ENCODE results near the gene MXD3. TPM values are rescaled to one million over a fixed set of nuclear protein-coding genes. Genes with fewer than 3 reads are reported as not detected.
"Not testable (repeated sequence)": the region's sequence is repeated elsewhere in the genome, so short reads cannot be mapped to it uniquely, and the experiment has no call there.

Gene MXD3, protein sequence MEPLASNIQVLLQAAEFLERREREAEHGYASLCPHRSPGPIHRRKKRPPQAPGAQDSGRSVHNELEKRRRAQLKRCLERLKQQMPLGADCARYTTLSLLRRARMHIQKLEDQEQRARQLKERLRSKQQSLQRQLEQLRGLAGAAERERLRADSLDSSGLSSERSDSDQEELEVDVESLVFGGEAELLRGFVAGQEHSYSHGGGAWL
- 1 to 10 TPM in 3 of 4 donors, under 1 TPM in 1; 0.90 to 7.8 (median 3.5) TPM for total RNA-seq

DNA sequence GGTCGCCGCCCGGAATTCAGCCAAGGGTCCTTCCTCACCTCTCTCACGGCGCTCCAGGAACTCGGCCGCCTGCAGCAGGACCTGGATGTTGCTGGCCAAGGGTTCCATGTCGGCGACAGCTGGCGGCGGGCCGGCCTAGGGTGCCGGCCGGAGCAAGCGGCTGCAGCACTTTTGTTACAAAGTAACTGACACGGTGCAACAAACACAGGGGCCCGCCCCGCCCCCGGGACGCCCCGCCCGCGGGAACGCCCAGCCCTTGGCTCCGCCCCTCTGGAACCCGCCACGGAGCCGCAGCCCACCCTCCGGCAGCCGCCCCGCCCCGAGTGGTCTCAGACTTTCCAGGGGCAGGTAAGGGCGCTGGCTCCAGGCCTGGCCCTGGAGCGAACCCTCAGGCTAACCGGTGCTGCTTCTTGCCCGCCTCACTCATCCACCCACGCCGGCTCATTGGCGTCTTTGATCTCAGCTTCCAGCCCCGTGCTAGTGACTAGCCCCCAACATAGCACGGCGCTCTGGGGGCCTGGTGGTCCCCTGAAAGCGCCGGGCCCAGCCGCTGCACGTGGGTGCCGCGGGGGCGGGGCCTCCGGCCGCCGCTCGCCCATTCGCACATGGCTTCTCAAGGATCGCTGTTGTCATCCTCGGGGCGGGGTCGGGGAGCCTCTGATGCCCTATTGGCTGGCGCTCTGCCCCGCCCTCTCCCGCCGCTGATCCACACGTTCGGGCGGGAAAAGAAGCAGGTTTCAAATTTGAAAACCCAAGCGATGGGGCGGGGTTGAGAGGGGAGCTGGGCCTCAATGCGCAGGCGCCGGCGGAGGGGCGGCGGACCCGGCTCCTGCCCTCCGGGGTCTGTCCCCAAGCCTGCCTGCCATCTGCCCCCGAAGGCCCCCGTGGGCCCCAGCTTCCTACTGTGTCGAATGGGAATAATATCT, at the start of gene MXD3:
Gene MXD3, minus strand, starts transcription at position 176 of the 926 bp plus-strand sequence. Its CDS starts 68 bp downstream, at position 108.
- no peaks in the 10 kb centered on the region for H3K9me3 ChIP-seq
- H3K27ac ChIP-seq = peak within 1 kb of the TSS; percentile 58 to 83 (median 78)
- DNase-seq (peak; percentile 96 to 97), ATAC-seq (peak; percentile 85 to 90)
- H3K36me3 ChIP-seq = peaks cover 0 to 2% of the 10 kb centered on the region in 2 donors
- H3K27me3 ChIP-seq = no peaks in the 10 kb centered on the region
- peaks cover 27 to 28% of the 10 kb centered on the region in 2 donors for H3K4me1 ChIP-seq
- TF ChIP-seq, protein P1, sequence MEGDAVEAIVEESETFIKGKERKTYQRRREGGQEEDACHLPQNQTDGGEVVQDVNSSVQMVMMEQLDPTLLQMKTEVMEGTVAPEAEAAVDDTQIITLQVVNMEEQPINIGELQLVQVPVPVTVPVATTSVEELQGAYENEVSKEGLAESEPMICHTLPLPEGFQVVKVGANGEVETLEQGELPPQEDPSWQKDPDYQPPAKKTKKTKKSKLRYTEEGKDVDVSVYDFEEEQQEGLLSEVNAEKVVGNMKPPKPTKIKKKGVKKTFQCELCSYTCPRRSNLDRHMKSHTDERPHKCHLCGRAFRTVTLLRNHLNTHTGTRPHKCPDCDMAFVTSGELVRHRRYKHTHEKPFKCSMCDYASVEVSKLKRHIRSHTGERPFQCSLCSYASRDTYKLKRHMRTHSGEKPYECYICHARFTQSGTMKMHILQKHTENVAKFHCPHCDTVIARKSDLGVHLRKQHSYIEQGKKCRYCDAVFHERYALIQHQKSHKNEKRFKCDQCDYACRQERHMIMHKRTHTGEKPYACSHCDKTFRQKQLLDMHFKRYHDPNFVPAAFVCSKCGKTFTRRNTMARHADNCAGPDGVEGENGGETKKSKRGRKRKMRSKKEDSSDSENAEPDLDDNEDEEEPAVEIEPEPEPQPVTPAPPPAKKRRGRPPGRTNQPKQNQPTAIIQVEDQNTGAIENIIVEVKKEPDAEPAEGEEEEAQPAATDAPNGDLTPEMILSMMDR (IDR thresholded peaks at IDR 0.05 in 4 of 5, conservative IDR thresholded peaks at IDR 0.05 in 1 of 5) = no peak
- TF ChIP-seq POLR2A (IDR thresholded peaks at IDR 0.05) = no peak
- intact Hi-C loops (cut with DNase I; ENCODE audit: low total_unique reads) = loop anchor here (5.0 kb wide), 2 partner anchors 55 to 145 kb away; no protein-coding TSS in a partner anchor
- in situ Hi-C loops (cut with MboI; ENCODE audit: low sequenced_read_pairs in 4 of 4) = no loop called here
- peak within 1 kb of the TSS; percentile 60 to 96 (median 78) for H3K4me3 ChIP-seq

DNA sequence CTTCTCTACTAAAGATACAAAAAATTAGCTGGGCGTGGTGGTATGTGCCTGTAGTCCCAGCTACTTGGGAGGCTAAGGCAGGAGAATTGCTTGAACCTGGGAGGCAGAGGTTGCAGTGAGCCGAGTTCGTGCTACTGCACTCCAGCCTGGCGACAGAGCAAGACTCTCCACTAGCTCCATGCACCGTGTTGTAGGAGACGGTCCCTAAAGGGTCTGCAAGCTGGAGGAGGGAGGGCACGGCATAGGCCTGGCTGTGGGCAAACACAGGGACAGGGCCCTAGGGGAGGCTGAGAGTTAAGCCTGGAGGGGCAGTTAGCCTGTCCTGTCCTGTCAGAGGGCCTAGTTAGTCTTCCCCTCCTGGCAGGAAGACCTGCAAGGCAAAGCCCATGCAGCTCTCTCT, 49.0 kb upstream of the MXD3 start:
- H3K9me3 ChIP-seq; intact Hi-C loops (cut with DNase I; ENCODE audit: low total_unique reads); H3K27ac ChIP-seq; H3K36me3 ChIP-seq; H3K27me3 ChIP-seq; DNase-seq; ATAC-seq; in situ Hi-C loops (cut with MboI; ENCODE audit: low sequenced_read_pairs in 4 of 4); H3K4me3 ChIP-seq: not testable (repeated sequence)
- peaks cover 18 to 22% of the 10 kb centered on the region in 2 donors for H3K4me1 ChIP-seq

DNA sequence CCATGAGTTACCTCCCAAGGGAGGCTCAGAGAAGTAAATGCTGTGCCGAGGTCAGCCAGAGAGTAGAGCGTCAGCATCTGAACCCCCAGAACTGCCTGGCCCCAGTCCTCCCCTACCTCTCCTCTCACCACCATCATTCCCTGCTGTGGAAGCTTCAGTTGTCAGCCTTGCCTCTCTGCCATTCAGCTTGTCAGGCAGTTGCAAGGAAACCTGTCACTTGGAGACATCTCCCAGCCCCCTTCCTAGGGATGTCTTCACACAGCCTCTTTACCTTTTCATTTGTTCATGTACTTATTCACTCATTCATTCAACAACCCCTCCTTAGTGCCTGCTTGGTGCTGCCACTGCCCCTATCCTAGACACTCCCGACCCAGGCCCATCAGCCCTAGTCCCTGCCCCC, 48.2 kb upstream of the MXD3 start:
- DNase-seq = no peak

DNA sequence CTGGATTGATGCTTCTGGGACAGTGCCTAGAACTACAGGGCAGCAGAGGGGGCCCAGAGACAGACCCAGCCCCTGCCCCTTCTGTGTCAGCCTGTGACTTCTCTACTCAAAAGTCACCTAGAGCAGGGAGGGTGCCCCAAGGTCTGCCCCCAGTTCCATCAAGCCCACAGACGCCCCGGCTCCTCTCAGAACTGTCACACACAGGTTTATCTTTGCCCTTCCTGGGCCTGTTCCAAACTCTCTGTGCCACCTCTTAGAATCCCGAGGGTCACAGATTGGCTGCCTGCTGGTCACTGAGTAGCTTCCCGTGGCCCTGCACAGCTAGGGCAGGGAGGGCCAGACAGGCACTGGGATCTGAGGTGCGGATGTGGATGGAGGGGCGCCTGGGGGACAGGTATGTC, 47.8 kb upstream of the MXD3 start:
- Histone ChIP-seq H3K9me3 (no peaks in the 10 kb centered on the region), H3K36me3 (no peaks in the 10 kb centered on the region), H3K4me3 (no peak overlapping the region), H3K27me3 (no peaks in the 10 kb centered on the region), H3K4me1 (peaks cover 18 to 22% of the 10 kb centered on the region in 2 donors), H3K27ac (no peak overlapping the region)
- no peak for ATAC-seq
- intact Hi-C loops (cut with DNase I; ENCODE audit: low total_unique reads) = no loop called here
- TF ChIP-seq POLR2A (IDR thresholded peaks at IDR 0.05) = no peak
- TF ChIP-seq, protein P1 (IDR thresholded peaks at IDR 0.05 in 4 of 5, conservative IDR thresholded peaks at IDR 0.05 in 1 of 5) = no peak
- in situ Hi-C loops (cut with MboI; ENCODE audit: low sequenced_read_pairs in 4 of 4) = no loop called here
- DNase-seq = no peak

More for the DNA sequence above, 48.2 kb upstream of the MXD3 start:
- Histone ChIP-seq H3K4me3 (no peak overlapping the region), H3K9me3 (no peaks in the 10 kb centered on the region), H3K27me3 (no peaks in the 10 kb centered on the region), H3K4me1 (peaks cover 18 to 22% of the 10 kb centered on the region in 2 donors), H3K27ac (no peak overlapping the region), H3K36me3 (no peaks in the 10 kb centered on the region)
- no peak for TF ChIP-seq POLR2A (IDR thresholded peaks at IDR 0.05)
- TF ChIP-seq, protein P1 (IDR thresholded peaks at IDR 0.05 in 4 of 5, conservative IDR thresholded peaks at IDR 0.05 in 1 of 5) = no peak
- intact Hi-C loops (cut with DNase I; ENCODE audit: low total_unique reads) (no loop called here), in situ Hi-C loops (cut with MboI; ENCODE audit: low sequenced_read_pairs in 4 of 4) (no loop called here)
- ATAC-seq = no peak

DNA sequence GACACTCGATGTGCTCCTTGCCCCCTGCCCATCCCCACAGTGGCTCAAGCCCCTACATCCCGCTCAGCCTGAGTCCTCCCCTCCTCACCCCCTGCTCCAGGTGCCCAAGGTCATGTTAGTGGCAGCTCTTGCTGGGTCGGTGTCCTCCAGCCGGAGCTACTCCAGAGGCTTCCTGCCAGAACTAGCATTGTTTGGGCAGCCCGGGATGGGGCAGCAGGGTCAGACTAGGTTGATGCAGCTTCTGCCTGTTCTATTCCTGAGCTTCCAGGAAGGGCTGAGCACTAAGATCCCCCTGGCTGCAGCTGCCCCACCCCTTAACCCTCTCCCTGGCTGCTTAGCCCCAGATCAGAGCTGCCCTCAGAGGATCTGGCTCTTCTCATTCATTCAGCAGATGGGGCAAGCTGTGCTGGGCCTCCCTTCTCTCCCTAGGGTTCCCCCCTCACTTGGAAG, 46.7 kb upstream of the MXD3 start:
- Histone ChIP-seq H3K27me3 (no peaks in the 10 kb centered on the region), H3K9me3 (no peaks in the 10 kb centered on the region), H3K36me3 (no peaks in the 10 kb centered on the region), H3K27ac (no peak overlapping the region), H3K4me3 (peak overlapping the region in 2 of 4 donors; percentile 20 to 28), H3K4me1 (peaks cover 14 to 18% of the 10 kb centered on the region in 2 donors)
- in situ Hi-C loops (cut with MboI; ENCODE audit: low sequenced_read_pairs in 4 of 4) (no loop called here), intact Hi-C loops (cut with DNase I; ENCODE audit: low total_unique reads) (no loop called here)
- ATAC-seq = no peak
- no peak for TF ChIP-seq POLR2A (IDR thresholded peaks at IDR 0.05)
- TF ChIP-seq, protein P1 (IDR thresholded peaks at IDR 0.05 in 4 of 5, conservative IDR thresholded peaks at IDR 0.05 in 1 of 5) = no peak
- DNase-seq = no peak

Data from gastrocnemius medialis (tissue), 4 donors.